HG02981 (cell line): ENCODE measurements around the gene CYB5B.

Source experiments
- ATAC-seq: cut with Tn5 transposase; IDR thresholded peaks from one replicate; pipeline ENCODE4 v1.9.1; 2021; ENCODE audit warnings: mild to moderate bottlenecking, moderate library complexity; ENCODE audit not compliant: unreplicated experiment

Gene CYB5B

GRCh38 chr16:69424053-69424934, at the start of gene CYB5B:
TSS of gene CYB5B (plus strand) at chr16:69424619. CDS start at chr16:69424684, 65 bp downstream.
- peak; percentile 96 for ATAC-seq

DNA sequence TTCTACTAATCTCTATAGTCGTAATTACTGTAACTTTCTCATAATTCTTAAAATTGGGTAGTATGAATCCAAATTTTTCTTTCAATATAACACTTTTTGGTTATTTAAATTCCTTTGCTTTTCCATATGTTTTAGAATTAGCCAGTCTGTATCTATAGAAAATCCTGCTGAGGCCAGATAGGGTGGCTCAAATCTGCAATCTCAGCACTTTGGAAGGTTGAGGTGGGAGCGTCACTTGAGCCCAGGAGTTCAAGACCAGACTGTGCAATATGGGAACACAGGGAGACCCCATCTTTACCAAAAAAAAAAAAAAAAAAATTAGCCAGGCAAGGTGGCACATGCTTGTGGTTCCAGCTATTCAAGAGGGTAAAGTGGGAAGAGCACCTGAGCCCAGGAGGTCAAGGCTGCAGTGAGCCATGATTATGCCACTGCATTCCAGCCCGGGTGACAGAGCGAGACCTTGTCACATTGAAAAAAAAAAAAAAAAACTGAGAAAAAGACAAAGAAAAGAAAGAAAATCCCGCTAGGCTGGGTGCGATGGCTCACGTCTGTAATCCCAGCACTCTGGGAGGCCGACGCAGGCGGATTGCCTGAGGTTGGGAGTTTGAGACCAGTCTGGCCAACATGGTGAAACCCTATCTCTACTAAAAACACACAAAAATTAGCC, 47.9 kb upstream of the CYB5B start:
- no peak for ATAC-seq

DNA sequence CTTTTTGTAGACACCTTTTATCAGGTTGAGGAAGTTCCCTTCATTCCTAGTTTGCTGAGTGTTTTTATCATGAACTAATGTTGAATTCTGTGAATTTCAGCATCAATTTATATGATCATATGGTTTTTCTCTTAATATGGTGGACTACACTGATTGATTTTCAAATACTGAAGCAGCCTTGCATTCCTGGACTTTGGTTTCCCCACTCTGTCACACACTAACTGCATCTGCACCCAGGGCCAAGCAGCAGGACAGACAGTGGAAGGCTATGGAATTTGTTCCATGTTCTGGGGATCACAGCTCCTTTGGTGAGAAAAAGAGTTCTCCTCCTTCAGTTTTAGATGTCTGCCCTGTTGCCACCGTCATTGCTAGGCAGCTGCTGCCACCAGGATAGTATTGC, 46.4 kb upstream of the CYB5B start:
- no peak for ATAC-seq

DNA sequence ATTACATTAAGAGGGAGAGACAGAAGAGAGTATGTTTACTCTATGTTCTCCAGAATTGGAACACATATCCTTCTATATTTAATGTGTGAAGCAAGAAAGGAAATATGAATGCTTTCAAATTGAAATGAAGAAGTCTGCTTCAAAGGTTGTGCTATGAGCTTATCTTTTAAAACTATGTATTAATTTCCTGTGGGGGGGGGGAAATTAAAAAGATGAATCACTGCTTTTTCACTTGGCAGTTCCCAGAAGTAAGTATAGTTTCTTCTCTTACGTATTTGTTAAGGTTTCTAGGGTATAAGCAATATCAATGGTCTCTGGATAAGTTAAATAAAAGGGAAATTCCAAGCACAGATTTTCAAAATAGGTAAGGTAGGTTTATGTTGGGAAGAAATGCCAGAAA, 45.7 kb upstream of the CYB5B start:
- no peak for ATAC-seq

- ATAC-seq, result no peak
These were observed 43.2 kb upstream of the CYB5B start for GRCh38 chr16:69381231-69381630.

DNA sequence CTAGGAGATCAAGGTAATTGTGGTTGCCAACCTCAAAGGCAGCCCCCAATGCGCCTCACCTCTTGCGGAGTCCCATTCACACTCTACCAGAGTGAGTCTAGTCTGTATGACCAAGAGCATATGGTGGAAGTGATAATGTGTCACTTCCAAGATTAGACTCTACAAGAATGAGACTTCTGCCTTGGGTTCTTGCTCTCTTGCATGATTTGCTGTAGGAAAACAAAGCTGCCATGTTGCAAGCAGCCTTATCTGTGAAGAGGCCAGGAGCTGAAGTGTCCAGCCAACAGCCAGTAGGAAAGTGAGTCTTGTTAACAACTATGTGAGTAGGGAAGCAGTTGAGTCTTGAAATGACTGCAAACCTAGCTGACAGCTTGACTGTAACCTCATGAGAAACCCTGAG, 42.0 kb upstream of the CYB5B start:
- no peak for ATAC-seq

DNA sequence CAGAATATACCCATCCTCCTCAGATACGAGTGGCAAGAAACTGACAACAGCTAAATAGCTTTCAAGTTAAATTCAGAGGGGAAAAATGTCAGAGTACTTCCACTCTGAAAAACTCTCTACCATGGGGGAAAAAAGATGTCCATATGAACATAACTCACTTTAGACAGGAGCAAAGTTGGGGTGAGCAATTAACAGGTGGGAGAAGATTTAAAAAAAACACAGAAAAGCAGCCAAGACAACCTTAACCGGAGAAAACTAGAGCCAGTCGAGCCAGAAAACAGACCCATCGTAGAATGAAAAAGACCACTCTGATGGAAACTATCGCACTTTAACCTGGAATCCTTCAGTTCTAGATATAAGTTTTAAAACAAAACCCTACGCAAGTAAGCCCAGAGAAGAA, 39.4 kb upstream of the CYB5B start:
- ATAC-seq, result no peak

- ATAC-seq, result no peak
These were observed 37.8 kb upstream of the CYB5B start for GRCh38 chr16:69386596-69386995.

DNA sequence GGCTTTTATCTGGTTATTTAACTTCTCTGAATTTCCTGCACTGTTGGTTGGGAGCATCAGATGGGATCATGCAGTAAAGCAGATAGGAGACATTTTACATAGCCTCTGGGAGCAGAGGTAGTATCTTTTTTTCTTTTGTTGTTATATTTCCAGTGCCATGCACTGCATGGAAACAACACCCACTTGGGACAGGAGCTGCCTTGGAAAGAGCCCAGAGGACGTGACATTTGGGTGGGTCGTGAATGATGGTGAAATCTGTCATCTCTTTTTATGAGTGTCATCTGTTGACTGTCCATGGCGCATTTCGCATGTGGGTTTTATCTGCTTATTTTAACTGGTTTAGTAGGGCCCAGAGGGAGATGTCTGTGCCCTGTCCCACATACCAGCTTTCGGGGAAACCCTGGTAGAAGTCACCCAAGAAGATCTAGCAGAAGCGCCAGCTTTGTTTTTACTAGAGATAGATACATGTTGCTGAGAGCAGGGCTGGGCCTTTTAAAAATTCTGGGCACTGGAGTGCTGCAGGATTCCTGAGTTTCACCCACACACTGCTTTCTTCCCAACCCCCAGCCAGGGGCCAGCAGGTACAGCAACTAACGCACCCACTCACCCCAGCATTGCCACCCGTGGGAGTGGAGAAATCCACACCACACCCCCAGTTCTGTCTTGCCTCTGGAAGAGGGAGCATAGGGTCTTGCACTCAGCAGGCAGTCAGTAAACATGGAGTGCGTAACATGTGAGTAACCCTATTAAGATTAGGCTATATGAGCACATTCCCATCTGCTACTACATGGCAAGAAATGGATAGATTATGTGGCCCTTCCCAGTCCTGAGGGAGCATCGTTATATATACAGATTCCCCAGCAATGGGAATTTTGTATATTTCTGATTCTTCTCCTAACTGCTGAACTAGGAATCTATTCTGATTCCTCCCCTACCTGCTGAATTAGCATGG, 30.2 kb upstream of the CYB5B start:
- ATAC-seq, result no peak

- no peak for ATAC-seq
These were observed 28.6 kb upstream of the CYB5B start for GRCh38 chr16:69395859-69396186.

GRCh38 chr16:69396187-69397061, 28.0 kb upstream of the CYB5B start:
- no peak for ATAC-seq

- ATAC-seq, result no peak
These were observed 26.4 kb upstream of the CYB5B start for GRCh38 chr16:69397821-69398521.

GRCh38 chr16:69399361-69399760, 25.1 kb upstream of the CYB5B start:
- no peak for ATAC-seq

- no peak for ATAC-seq
These were observed 22.0 kb upstream of the CYB5B start for GRCh38 chr16:69402439-69402838.

DNA sequence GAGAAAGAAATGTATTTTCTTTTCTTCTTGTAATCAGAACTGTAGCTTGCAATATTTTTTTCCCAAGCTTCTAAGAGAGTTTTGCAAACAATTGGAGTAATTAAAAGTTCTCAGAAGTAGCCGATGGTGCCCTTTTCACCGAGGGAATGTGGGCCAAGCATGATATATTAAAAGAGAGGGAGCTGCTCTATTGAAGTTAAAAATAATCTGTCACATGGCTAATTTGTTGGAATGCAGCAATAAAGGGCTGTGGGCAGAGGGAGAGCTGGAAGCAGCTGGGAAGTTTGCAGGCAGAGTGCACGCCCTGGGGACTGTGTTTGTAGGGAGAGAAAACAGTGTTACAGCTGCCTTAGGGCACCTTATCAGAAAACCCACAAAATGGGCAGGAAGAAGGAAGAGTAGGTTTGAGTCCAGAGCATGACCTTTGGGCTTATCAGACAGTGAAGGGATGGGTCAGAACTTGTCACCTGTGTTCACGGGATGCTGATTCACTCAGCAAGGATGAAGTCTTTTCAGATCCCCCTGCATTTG, 20.1 kb upstream of the CYB5B start:
- ATAC-seq, result no peak

- no peak for ATAC-seq
These were observed 19.1 kb upstream of the CYB5B start for GRCh38 chr16:69405326-69405725.

- no peak for ATAC-seq
These were observed 18.7 kb upstream of the CYB5B start for GRCh38 chr16:69405757-69406156.

DNA sequence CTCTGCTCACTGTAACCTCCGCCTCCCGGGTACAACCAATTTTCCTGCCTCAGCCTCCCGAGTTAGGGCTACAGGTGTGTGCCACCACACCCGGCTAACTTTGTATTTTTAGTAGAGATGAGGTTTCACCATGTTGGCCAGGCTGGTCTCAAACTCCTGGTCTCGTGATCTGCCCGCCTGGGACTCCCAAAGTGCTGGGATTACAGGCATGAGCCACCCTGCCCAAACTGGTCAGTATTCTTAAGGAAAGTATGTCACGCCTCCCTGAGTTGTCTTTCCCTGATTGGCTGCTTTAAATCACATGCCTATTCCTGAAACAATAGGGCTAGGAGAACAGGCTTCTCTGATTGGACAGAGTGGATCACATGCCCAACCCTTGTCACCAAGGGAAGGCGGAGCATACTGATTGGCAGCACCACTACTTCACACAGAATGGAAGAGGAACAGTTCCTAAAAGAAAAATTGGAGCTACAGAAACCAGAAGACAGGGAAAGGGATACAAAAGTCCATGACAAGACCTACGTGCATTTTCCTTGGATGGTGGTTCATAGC, 17.6 kb upstream of the CYB5B start:
- no peak for ATAC-seq

DNA sequence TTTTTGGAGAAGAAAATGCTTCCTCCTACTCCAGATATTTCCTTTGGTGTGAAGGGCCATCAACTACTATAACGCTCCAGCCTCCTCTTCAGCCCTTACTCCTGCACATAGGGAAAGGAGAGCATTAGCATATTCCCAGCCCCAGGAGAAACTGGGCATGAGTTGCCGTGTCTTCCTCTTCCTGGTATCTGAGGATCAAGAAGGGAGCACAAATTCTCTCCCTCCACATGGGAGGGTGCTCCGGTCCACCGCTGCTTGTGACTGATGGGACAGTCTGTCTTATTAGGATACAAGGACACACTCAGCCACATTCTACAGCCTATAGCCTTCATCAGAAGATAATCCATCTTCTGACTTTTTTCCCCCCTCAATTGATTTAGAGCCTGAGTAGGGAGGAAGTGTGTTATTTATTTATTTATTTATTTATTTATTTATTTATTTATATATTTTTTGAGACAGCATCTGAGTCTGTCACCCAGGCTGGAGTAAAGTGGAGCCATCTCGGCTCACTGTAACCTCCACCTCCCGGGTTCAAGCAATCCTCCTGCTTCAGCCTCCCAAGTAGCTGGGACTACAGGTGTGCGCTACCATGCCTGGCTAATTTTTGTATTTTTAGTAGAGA, 16.6 kb upstream of the CYB5B start:
- no peak for ATAC-seq
